ENCODE data around the gene C9. TPM values are rescaled to one million over a fixed set of nuclear protein-coding genes. Genes with fewer than 3 reads are reported as not detected.
"Not testable (repeated sequence)": the region's sequence is repeated elsewhere in the genome, so short reads cannot be mapped to it uniquely, and the experiment has no call there.

Gene C9
- total RNA-seq, 1 donor from 2014 or later, result not detected

DNA sequence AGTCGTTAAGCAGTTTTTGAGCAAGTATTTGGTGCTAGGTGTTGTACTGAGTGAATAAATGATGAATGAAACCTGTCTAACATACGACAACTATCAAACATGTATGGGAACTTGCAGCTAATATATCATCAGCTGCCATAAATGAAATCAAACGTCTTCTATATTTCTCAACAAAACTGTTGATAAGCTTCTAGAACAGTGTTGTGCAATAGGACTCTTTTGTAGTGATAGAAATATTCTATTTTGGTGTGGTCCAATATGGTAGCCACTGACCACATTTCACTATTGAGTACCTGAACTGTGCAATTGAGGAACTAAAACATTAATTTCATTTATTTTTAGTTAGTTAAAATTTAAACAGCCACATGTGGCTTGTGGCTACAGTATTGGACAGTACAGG, 128.6 kb downstream of the C9 start:
- H3K36me3 Mint-ChIP-seq (ENCODE audit: low read depth), result no peaks in the 10 kb centered on the region
- DNase-seq (ENCODE audit: low spot score), result no peak
- H3K27ac Mint-ChIP-seq (ENCODE audit: unreplicated experiment), result no peak overlapping the region
- TF ChIP-seq CTCF (IDR thresholded peaks at IDR 0.05), result no peak
- H3K4me1 Mint-ChIP-seq (ENCODE audit: low read depth), result no peaks in the 10 kb centered on the region
- H3K27me3 Mint-ChIP-seq (ENCODE audit: low read depth), result peaks cover 17% of the 10 kb centered on the region
- H3K9me3 Mint-ChIP-seq (ENCODE audit: low read depth), result peaks cover 9% of the 10 kb centered on the region
- H3K4me3 Mint-ChIP-seq (ENCODE audit: unreplicated experiment), result no peak overlapping the region

- H3K9me3 Mint-ChIP-seq (ENCODE audit: low read depth); H3K36me3 Mint-ChIP-seq (ENCODE audit: low read depth); DNase-seq (ENCODE audit: low spot score); H3K27ac Mint-ChIP-seq (ENCODE audit: unreplicated experiment); H3K4me3 Mint-ChIP-seq (ENCODE audit: unreplicated experiment); H3K4me1 Mint-ChIP-seq (ENCODE audit: low read depth): not testable (repeated sequence)
- peaks cover 17% of the 10 kb centered on the region for H3K27me3 Mint-ChIP-seq (ENCODE audit: low read depth)
Observed at GRCh38 chr5:39234494-39234893, 129.8 kb downstream of the C9 start.

Other genes starting within 250 kb of the C9 start
- gene FYB1, start 144.9 kb downstream of the C9 start, total RNA-seq, result not detected in 3 replicates
- gene DAB2, start 60.5 kb upstream of the C9 start, total RNA-seq, result 82.7 to 108 TPM (median 84.4 TPM) in 3 replicates